GM23338 (cell line): ENCODE results near the gene TMEM145. TPM values are rescaled to one million over a fixed set of nuclear protein-coding genes. Genes with fewer than 3 reads are reported as not detected.

ENCODE experiments used
- ATAC-seq: fragments of 200-7000 bp; cut with Tn5 transposase; 3 replicates; pipeline ENCODE4 v1.9.1; 2020
- DNase-seq: peaks from one replicate; pipeline ENCODE4 v3.0.0-alpha.2; 2015; ENCODE audit warnings: low spot score
- H2AFZ ChIP-seq: fragments of 200-600 bp; sonication (generic); 2 replicates; pipeline ENCODE4 v1.8.0; 2016; ENCODE audit warnings: antibody characterized with exemption, mild to moderate bottlenecking, moderate library complexity
- H3F3A ChIP-seq: fragments of 200-600 bp; sonication (generic); replicated peaks from 2 replicates; pipeline ENCODE4 v1.8.0; 2017; ENCODE audit warnings: antibody characterized with exemption, mixed run types, low read depth
- H3K27ac ChIP-seq: fragments of 200-600 bp; sonication (generic); 2 replicates; pipeline ENCODE4 v1.6.1; 2016; ENCODE audit warnings: low read depth
- H3K27me3 ChIP-seq: fragments of 200-600 bp; sonication (generic); 2 replicates; pipeline ENCODE4 v1.8.0; 2016; ENCODE audit warnings: mild to moderate bottlenecking, mixed run types, moderate library complexity; ENCODE audit not compliant: insufficient read depth
- H3K36me3 ChIP-seq: fragments of 200-600 bp; sonication (generic); 2 replicates; pipeline ENCODE4 v1.8.0; 2016; ENCODE audit warnings: mild to moderate bottlenecking; ENCODE audit not compliant: insufficient read depth
- H3K4me1 ChIP-seq: fragments of 200-600 bp; sonication (generic); 2 replicates; pipeline ENCODE4 v1.8.0; 2016; ENCODE audit warnings: mild to moderate bottlenecking, moderate library complexity; ENCODE audit not compliant: insufficient read depth
- H3K4me2 ChIP-seq: fragments of 200-600 bp; sonication (generic); 2 replicates; pipeline ENCODE4 v1.7.1; 2017; ENCODE audit warnings: mixed run types
- H3K4me3 ChIP-seq: fragments of 200-600 bp; sonication (generic); 2 replicates; pipeline ENCODE4 v1.6.1; 2016; ENCODE audit warnings: mixed run types
- H3K79me2 ChIP-seq: fragments of 200-600 bp; sonication (generic); replicated peaks from 2 replicates; pipeline ENCODE4 v1.8.0; 2017; ENCODE audit warnings: mild to moderate bottlenecking; ENCODE audit not compliant: insufficient read depth
- H3K9me2 ChIP-seq: fragments of 200-600 bp; sonication (generic); 2 replicates; pipeline ENCODE4 v1.8.0; 2017; ENCODE audit not compliant: insufficient read depth
- H4K20me1 ChIP-seq: fragments of 200-600 bp; sonication (generic); replicated peaks from 2 replicates; pipeline ENCODE4 v1.8.0; 2017; ENCODE audit warnings: mild to moderate bottlenecking; ENCODE audit not compliant: insufficient read depth
- H3K27ac Mint-ChIP-seq: 2 replicates; pipeline ENCODE4 v1.8.0; 2020; ENCODE audit warnings: inconsistent platforms, mild to moderate bottlenecking, moderate library complexity, mixed read lengths
- H3K27me3 Mint-ChIP-seq: 3 replicates; pipeline ENCODE4 v1.8.0; 2022; ENCODE audit warnings: low read depth, mild to moderate bottlenecking, moderate library complexity, mixed read lengths, inconsistent platforms; ENCODE audit not compliant: insufficient read depth, poor library complexity
- H3K36me3 Mint-ChIP-seq: 3 replicates; pipeline ENCODE4 v1.8.0; 2021; ENCODE audit warnings: low read depth, mild to moderate bottlenecking, inconsistent platforms, moderate library complexity, mixed read lengths
- H3K4me1 Mint-ChIP-seq: 3 replicates; pipeline ENCODE4 v1.8.0; 2020; ENCODE audit warnings: mild to moderate bottlenecking, inconsistent platforms, mixed read lengths
- H3K4me3 Mint-ChIP-seq: 3 replicates; pipeline ENCODE4 v1.8.0; 2021; ENCODE audit warnings: moderate library complexity, mild to moderate bottlenecking, inconsistent platforms, mixed read lengths
- H3K9me3 Mint-ChIP-seq: 3 replicates; pipeline ENCODE4 v1.8.0; 2020; ENCODE audit warnings: moderate library complexity, mild to moderate bottlenecking, inconsistent platforms, mixed read lengths
- CREB1 ChIP-seq: fragments of 250-450 bp; sonication (Bioruptor Pico); IDR thresholded peaks from 2 replicates; pipeline ENCODE4 v1.5.0; 2020; ENCODE audit warnings: low read depth, mild to moderate bottlenecking, moderate library complexity
- CTCF ChIP-seq, 2 experiments: fragments of 200-600 bp in 1 of 2; sonication (generic) in 1 of 2; conservative IDR thresholded peaks; 2 replicates each; pipeline versions ENCODE4 v1.5.1 to v1.6.1; 2016 to 2017; ENCODE audit warnings: antibody characterized with exemption in 2 of 2, low read depth in 2 of 2, mild to moderate bottlenecking in 2 of 2, moderate library complexity in 1 of 2
- EZH2 ChIP-seq: fragments of 200-600 bp; sonication (generic); IDR thresholded peaks from one replicate; pipeline ENCODE4 v1.8.0; 2017; ENCODE audit warnings: antibody characterized with exemption, mild to moderate bottlenecking, low read depth; ENCODE audit not compliant: unreplicated experiment
- EZH2phosphoT487 ChIP-seq: fragments of 200-600 bp; sonication (generic); IDR thresholded peaks from one replicate; pipeline ENCODE4 v1.8.1; 2018; ENCODE audit warnings: antibody characterized with exemption; ENCODE audit not compliant: unreplicated experiment
- JUNB ChIP-seq: IDR thresholded peaks from one replicate; pipeline ENCODE4 v1.6.1; 2016; ENCODE audit warnings: antibody characterized with exemption; ENCODE audit not compliant: unreplicated experiment
- POLR2AphosphoS5 ChIP-seq: IDR thresholded peaks from 2 replicates; pipeline ENCODE4 v1.6.1; 2016; ENCODE audit warnings: antibody characterized with exemption, low read depth
- REST ChIP-seq: IDR thresholded peaks from one replicate; pipeline ENCODE4 v1.6.1; 2018; ENCODE audit warnings: antibody characterized with exemption; ENCODE audit not compliant: unreplicated experiment
- STAT1 ChIP-seq: IDR thresholded peaks from one replicate; pipeline ENCODE4 v1.6.1; 2016; ENCODE audit warnings: antibody characterized with exemption; ENCODE audit not compliant: unreplicated experiment
- ZNF114 ChIP-seq: fragments of 250-450 bp; sonication (Bioruptor Pico); IDR thresholded peaks from 2 replicates; pipeline ENCODE4 v1.5.0; 2020; ENCODE audit warnings: mild to moderate bottlenecking, moderate library complexity
- ZNF331 ChIP-seq: fragments of 250-450 bp; sonication (Bioruptor Pico); IDR thresholded peaks from 2 replicates; pipeline ENCODE4 v1.5.0; 2020; ENCODE audit warnings: low read depth, mild to moderate bottlenecking, moderate library complexity
- ZNF462 ChIP-seq: fragments of 250-450 bp; sonication (Bioruptor Pico); IDR thresholded peaks from 2 replicates; pipeline ENCODE4 v1.5.0; 2020; ENCODE audit warnings: mild to moderate bottlenecking, moderate library complexity
- polyA plus RNA-seq: library from polyadenylated mRNA; unstranded; fragments of >200 nt; fragmentation: Nextera tagmentation; extraction: Ambion mirVana; gene quantifications from 2 replicates; pipeline ENCODE4 v1.2.1, GENCODE V29; 2016
- total RNA-seq: library from RNA; depleted of rRNA; stranded (reverse); fragments of >200 nt; shearing (Covaris generic); gene quantifications from 2 replicates; pipeline ENCODE4 v1.2.3, GENCODE V29; 2014
- TF ChIP-seq, protein P1 (sequence below): IDR thresholded peaks from 2 replicates; pipeline ENCODE4 v1.6.1; 2016; ENCODE audit warnings: antibody characterized with exemption

Gene TMEM145
- total and polyA plus RNA-seq, 2 experiments from 2014 or later, result 1.9 to 5.4 TPM

- H4K20me1 ChIP-seq, result no peaks in the 10 kb centered on the region
- H3K4me1 Mint-ChIP-seq, result peaks cover 11% of the 10 kb centered on the region
- ATAC-seq, result no peak
- H3K4me3 Mint-ChIP-seq, result no peak overlapping the region
- H3K79me2 ChIP-seq, result no peaks in the 10 kb centered on the region
- peaks cover 17% of the 10 kb centered on the region; the same call in 2 of the 3 replicates for H3K36me3 Mint-ChIP-seq
- no peak for DNase-seq
- no peak overlapping the region for H3K4me2 ChIP-seq
- H2AFZ ChIP-seq, result no peak overlapping the region
- no peaks in the 10 kb centered on the region for H3K9me2 ChIP-seq
- peaks cover 3% of the 10 kb centered on the region; the same call in 1 of the 3 replicates for H3K9me3 Mint-ChIP-seq
- no peak overlapping the region for H3K27ac Mint-ChIP-seq
- no peaks in the 10 kb centered on the region for H3F3A ChIP-seq
- TF ChIP-seq CREB1 (CRISPR knock-in tag) (no peak), STAT1 (no peak), ZNF462 (CRISPR knock-in tag) (no peak), EZH2 (no peak), JUNB (no peak), ZNF331 (CRISPR knock-in tag) (no peak), POLR2AphosphoS5 (no peak), REST (no peak), EZH2phosphoT487 (no peak), CTCF (conservative IDR thresholded peaks at IDR 0.05; ENCODE audit: low read depth in 2 of 2) (no peak), ZNF114 (CRISPR knock-in tag) (no peak)
- TF ChIP-seq, protein P1, sequence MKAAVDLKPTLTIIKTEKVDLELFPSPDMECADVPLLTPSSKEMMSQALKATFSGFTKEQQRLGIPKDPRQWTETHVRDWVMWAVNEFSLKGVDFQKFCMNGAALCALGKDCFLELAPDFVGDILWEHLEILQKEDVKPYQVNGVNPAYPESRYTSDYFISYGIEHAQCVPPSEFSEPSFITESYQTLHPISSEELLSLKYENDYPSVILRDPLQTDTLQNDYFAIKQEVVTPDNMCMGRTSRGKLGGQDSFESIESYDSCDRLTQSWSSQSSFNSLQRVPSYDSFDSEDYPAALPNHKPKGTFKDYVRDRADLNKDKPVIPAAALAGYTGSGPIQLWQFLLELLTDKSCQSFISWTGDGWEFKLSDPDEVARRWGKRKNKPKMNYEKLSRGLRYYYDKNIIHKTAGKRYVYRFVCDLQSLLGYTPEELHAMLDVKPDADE, result no peak
- H3K36me3 ChIP-seq, result no peaks in the 10 kb centered on the region
- H3K27me3 ChIP-seq, result no peaks in the 10 kb centered on the region
- no peaks in the 10 kb centered on the region; the same call in 1 of the 2 replicates for H3K4me1 ChIP-seq
- no peak overlapping the region for H3K27ac ChIP-seq
- H3K4me3 ChIP-seq, result no peak overlapping the region
- H3K27me3 Mint-ChIP-seq, result peaks cover 3% of the 10 kb centered on the region
Measured at GRCh38 chr19:42353341-42354015, 40.4 kb downstream of the TMEM145 start.
